HEK293 (cell line): Measurements from ENCODE around the gene ETS2.

Source experiments
- CTCF ChIA-PET: fragments of 350-600 bp; formaldehyde crosslinking; extraction: SDS; loops from one replicate; lab custom pipeline; 2021; ENCODE audit warnings: antibody characterized with exemption; lab: Yijun Ruan, JAX
- POLR2A ChIA-PET: fragments of 300-600 bp; formaldehyde crosslinking; extraction: SDS; loops from one replicate; lab custom pipeline; 2020; ENCODE audit warnings: antibody characterized with exemption, inconsistent platforms; lab: Yijun Ruan, JAX
- H3K27ac ChIP-seq: fragments of 200-500 bp; sonication (Bioruptor generic); 2 replicates; pipeline ENCODE4 v1.5.1; 2014; ENCODE audit warnings: low read depth, low read length, control low read depth, inconsistent platforms; ENCODE audit errors: extremely low read depth
- H3K36me3 ChIP-seq, 2 experiments: fragments of 200-500 bp in 1 of 2; sonication (Bioruptor generic) in 1 of 2; 1 replicate in 1 of 2; 2 replicates in 1 of 2; pipeline ENCODE4 v1.5.1; 2014 to 2017; ENCODE audit warnings: inconsistent platforms in 2 of 2, low read length in 2 of 2; ENCODE audit not compliant: control insufficient read depth in 2 of 2, insufficient read depth in 1 of 2
- H3K4me1 ChIP-seq: fragments of 200-500 bp; sonication (Bioruptor generic); 2 replicates; pipeline ENCODE4 v1.5.1; 2014; ENCODE audit warnings: mild to moderate bottlenecking, low read length, inconsistent platforms; ENCODE audit not compliant: control insufficient read depth, insufficient read depth
- H3K4me3 ChIP-seq: 2 replicates; pipeline ENCODE4 v1.5.1; 2011; ENCODE audit warnings: low read depth, mild to moderate bottlenecking, control low read depth, low read length, moderate library complexity
- H3K9me3 ChIP-seq: fragments of 200-500 bp; sonication (Bioruptor generic); 2 replicates; pipeline ENCODE4 v1.5.1; 2014; ENCODE audit warnings: low read depth, low read length, inconsistent platforms; ENCODE audit not compliant: control insufficient read depth, insufficient read depth
- IKZF3 ChIP-seq: fragments of 450-650 bp; IDR thresholded peaks from 2 replicates; pipeline ENCODE4 v1.5.0; 2018; ENCODE audit warnings: missing biosample characterization, mild to moderate bottlenecking, missing genetic modification characterization, moderate library complexity
- SCRT2 ChIP-seq: fragments of 450-650 bp; formaldehyde crosslinking; IDR thresholded peaks from 2 replicates; pipeline ENCODE4 v1.5.1; 2016; ENCODE audit warnings: missing biosample characterization, missing genetic modification characterization
- ZBTB8A ChIP-seq: fragments of 450-650 bp; formaldehyde crosslinking; IDR thresholded peaks from 2 replicates; pipeline ENCODE4 v1.5.1; 2016; ENCODE audit warnings: missing biosample characterization, missing genetic modification characterization
- ZNF112 ChIP-seq: fragments of 450-650 bp; formaldehyde crosslinking; IDR thresholded peaks from 2 replicates; pipeline ENCODE4 v1.5.0; 2017; ENCODE audit warnings: missing biosample characterization, missing genetic modification characterization
- ZNF133 ChIP-seq: fragments of 450-650 bp; formaldehyde crosslinking; IDR thresholded peaks from 2 replicates; pipeline ENCODE4 v1.5.1; 2016; ENCODE audit warnings: missing biosample characterization, missing genetic modification characterization
- ZNF155 ChIP-seq: fragments of 450-650 bp; formaldehyde crosslinking; IDR thresholded peaks from 2 replicates; pipeline ENCODE4 v1.5.1; 2016; ENCODE audit warnings: missing biosample characterization, missing genetic modification characterization
- ZNF174 ChIP-seq: fragments of 450-650 bp; formaldehyde crosslinking; IDR thresholded peaks from 2 replicates; pipeline ENCODE4 v1.5.0; 2017; ENCODE audit warnings: missing biosample characterization, mild to moderate bottlenecking, missing genetic modification characterization
- ZNF221 ChIP-seq: fragments of 450-650 bp; formaldehyde crosslinking; IDR thresholded peaks from 2 replicates; pipeline ENCODE4 v1.5.1; 2017; ENCODE audit warnings: missing biosample characterization, missing genetic modification characterization, borderline replicate concordance
- ZNF248 ChIP-seq: fragments of 450-650 bp; formaldehyde crosslinking; IDR thresholded peaks from 2 replicates; pipeline ENCODE4 v1.5.1; 2017; ENCODE audit warnings: missing biosample characterization, missing genetic modification characterization
- ZNF274 ChIP-seq, 2 experiments: fragments of 200-500 bp in 1 of 2; fragments of 450-650 bp in 1 of 2; sonication (Bioruptor generic) in 1 of 2; formaldehyde crosslinking in 1 of 2; IDR thresholded peaks; 2 replicates each; pipeline versions ENCODE4 v1.5.1 to v1.6.1; 2014 to 2016; ENCODE audit warnings: borderline replicate concordance in 1 of 2, inconsistent platforms in 1 of 2, low read length in 1 of 2, missing biosample characterization in 1 of 2, missing genetic modification characterization in 1 of 2
- ZNF324 ChIP-seq: fragments of 450-650 bp; formaldehyde crosslinking; IDR thresholded peaks from 2 replicates; pipeline ENCODE4 v1.5.1; 2016; ENCODE audit warnings: missing biosample characterization, missing genetic modification characterization
- ZNF335 ChIP-seq: fragments of 450-650 bp; formaldehyde crosslinking; conservative IDR thresholded peaks from 2 replicates; pipeline ENCODE4 v1.5.1; 2016; ENCODE audit warnings: missing biosample characterization, missing genetic modification characterization
- ZNF404 ChIP-seq: fragments of 450-650 bp; formaldehyde crosslinking; IDR thresholded peaks from 2 replicates; pipeline ENCODE4 v1.5.1; 2017; ENCODE audit warnings: missing biosample characterization, missing genetic modification characterization
- ZNF416 ChIP-seq: fragments of 450-650 bp; formaldehyde crosslinking; IDR thresholded peaks from 2 replicates; pipeline ENCODE4 v1.5.1; 2016; ENCODE audit warnings: missing biosample characterization, missing genetic modification characterization
- ZNF530 ChIP-seq: fragments of 450-650 bp; formaldehyde crosslinking; IDR thresholded peaks from 2 replicates; pipeline ENCODE4 v1.5.1; 2016; ENCODE audit warnings: low read depth, missing biosample characterization, missing genetic modification characterization
- ZNF558 ChIP-seq: fragments of 450-650 bp; formaldehyde crosslinking; IDR thresholded peaks from 2 replicates; pipeline ENCODE4 v1.5.1; 2016; ENCODE audit warnings: missing biosample characterization, missing genetic modification characterization
- TF ChIP-seq, protein P1 (sequence below): fragments of 450-650 bp; formaldehyde crosslinking; IDR thresholded peaks from 2 replicates; pipeline ENCODE4 v1.5.1; 2016; ENCODE audit warnings: missing biosample characterization, missing genetic modification characterization
- TF ChIP-seq, protein P2 (sequence below): fragments of 450-650 bp; formaldehyde crosslinking; IDR thresholded peaks from 2 replicates; pipeline ENCODE4 v1.5.1; 2017; ENCODE audit warnings: missing biosample characterization, missing genetic modification characterization
- TF ChIP-seq, protein P3 (sequence below): fragments of 450-650 bp; formaldehyde crosslinking; IDR thresholded peaks from 2 replicates; pipeline ENCODE4 v1.5.1; 2017; ENCODE audit warnings: missing biosample characterization, missing genetic modification characterization
- TF ChIP-seq, protein P4 (sequence below): fragments of 450-650 bp; formaldehyde crosslinking; IDR thresholded peaks from 2 replicates; pipeline ENCODE4 v1.5.1; 2016; ENCODE audit warnings: missing biosample characterization, missing genetic modification characterization
- TF ChIP-seq, protein P5 (sequence below): fragments of 450-650 bp; formaldehyde crosslinking; IDR thresholded peaks from 2 replicates; pipeline ENCODE4 v1.5.1; 2016; ENCODE audit warnings: missing biosample characterization, missing genetic modification characterization

ETS2 gene

DNA sequence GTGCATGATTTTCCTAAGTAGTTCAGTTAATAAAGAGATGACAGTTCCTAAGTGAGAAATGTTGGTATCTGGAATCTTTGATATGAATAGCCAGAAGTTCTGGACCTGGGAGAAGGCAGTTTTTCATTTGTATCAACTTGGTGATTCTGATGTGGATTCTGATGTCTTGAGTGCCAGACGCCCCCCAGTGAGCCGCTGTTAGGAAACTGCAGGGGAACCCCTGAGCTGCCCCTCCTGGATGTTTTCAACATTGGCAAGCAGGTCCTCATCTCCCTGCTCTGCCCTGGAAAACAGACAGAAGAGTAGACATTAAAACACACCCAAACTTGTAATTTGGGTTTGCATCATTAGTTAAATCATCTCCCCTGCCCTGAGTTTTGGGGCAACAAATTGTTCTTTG is 7.4 kb downstream of the ETS2 start (continued):
- TF ChIP-seq, protein P1, sequence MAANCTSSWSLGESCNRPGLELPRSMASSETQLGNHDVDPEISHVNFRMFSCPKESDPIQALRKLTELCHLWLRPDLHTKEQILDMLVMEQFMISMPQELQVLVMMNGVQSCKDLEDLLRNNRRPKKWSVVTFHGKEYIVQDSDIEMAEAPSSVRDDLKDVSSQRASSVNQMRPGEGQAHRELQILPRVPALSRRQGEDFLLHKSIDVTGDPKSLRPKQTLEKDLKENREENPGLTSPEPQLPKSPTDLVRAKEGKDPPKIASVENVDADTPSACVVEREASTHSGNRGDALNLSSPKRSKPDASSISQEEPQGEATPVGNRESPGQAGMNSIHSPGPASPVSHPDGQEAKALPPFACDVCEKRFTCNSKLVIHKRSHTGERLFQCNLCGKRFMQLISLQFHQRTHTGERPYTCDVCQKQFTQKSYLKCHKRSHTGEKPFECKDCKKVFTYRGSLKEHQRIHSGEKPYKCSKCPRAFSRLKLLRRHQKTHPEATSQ (tag by site-specific recombination) = no peak

DNA sequence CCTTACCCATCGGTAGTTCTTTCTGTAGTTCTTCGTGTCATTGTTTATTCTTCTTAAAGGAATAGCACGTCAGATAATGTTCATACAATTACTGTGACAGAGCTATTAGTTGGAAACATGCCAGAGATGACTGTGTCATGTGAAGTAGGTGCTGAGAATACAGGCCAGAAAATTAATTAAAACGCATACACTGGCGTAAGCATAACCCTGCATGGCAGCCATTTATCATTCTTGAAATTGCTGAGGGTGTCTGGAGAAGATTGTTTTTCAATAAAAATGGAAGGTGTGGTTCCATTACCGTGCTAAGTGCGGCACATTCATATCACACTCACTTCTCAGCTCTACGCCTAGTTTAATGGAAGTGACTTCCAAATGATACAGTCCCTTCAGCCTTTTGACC is 7.8 kb downstream of the ETS2 start:
- H3K36me3 ChIP-seq = peaks cover 33 to 81% of the 10 kb centered on the region in 2 experiments
- POLR2A ChIA-PET = no interaction called here
- CTCF ChIA-PET = no interaction called here
- H3K27ac ChIP-seq = no peak overlapping the region
- H3K4me1 ChIP-seq = no peaks in the 10 kb centered on the region
- no peak for TF ChIP-seq ZNF416 (tag by site-specific recombination)
- no peak for TF ChIP-seq ZBTB8A (tag by site-specific recombination)
- TF ChIP-seq ZNF221 (tag by site-specific recombination) = no peak
- TF ChIP-seq ZNF324 = no peak
- TF ChIP-seq ZNF530 = no peak
- TF ChIP-seq SCRT2 (tag by site-specific recombination) = no peak
- TF ChIP-seq ZNF404 (tag by site-specific recombination) = no peak
- TF ChIP-seq, protein P2, sequence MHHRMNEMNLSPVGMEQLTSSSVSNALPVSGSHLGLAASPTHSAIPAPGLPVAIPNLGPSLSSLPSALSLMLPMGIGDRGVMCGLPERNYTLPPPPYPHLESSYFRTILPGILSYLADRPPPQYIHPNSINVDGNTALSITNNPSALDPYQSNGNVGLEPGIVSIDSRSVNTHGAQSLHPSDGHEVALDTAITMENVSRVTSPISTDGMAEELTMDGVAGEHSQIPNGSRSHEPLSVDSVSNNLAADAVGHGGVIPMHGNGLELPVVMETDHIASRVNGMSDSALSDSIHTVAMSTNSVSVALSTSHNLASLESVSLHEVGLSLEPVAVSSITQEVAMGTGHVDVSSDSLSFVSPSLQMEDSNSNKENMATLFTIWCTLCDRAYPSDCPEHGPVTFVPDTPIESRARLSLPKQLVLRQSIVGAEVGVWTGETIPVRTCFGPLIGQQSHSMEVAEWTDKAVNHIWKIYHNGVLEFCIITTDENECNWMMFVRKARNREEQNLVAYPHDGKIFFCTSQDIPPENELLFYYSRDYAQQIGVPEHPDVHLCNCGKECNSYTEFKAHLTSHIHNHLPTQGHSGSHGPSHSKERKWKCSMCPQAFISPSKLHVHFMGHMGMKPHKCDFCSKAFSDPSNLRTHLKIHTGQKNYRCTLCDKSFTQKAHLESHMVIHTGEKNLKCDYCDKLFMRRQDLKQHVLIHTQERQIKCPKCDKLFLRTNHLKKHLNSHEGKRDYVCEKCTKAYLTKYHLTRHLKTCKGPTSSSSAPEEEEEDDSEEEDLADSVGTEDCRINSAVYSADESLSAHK (tag by site-specific recombination) = no peak
- TF ChIP-seq, protein P3, sequence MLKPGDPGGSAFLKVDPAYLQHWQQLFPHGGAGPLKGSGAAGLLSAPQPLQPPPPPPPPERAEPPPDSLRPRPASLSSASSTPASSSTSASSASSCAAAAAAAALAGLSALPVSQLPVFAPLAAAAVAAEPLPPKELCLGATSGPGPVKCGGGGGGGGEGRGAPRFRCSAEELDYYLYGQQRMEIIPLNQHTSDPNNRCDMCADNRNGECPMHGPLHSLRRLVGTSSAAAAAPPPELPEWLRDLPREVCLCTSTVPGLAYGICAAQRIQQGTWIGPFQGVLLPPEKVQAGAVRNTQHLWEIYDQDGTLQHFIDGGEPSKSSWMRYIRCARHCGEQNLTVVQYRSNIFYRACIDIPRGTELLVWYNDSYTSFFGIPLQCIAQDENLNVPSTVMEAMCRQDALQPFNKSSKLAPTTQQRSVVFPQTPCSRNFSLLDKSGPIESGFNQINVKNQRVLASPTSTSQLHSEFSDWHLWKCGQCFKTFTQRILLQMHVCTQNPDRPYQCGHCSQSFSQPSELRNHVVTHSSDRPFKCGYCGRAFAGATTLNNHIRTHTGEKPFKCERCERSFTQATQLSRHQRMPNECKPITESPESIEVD (tag by site-specific recombination) = no peak
- no peak for TF ChIP-seq ZNF335
- TF ChIP-seq ZNF112 (tag by site-specific recombination) = no peak
- no peak for TF ChIP-seq ZNF274 (IDR thresholded peaks at IDR 0.05; ENCODE audit: low read length)
- TF ChIP-seq ZNF274 (tag by site-specific recombination; IDR thresholded peaks at IDR 0.05; ENCODE audit: borderline replicate concordance) = no peak
- TF ChIP-seq, protein P4, sequence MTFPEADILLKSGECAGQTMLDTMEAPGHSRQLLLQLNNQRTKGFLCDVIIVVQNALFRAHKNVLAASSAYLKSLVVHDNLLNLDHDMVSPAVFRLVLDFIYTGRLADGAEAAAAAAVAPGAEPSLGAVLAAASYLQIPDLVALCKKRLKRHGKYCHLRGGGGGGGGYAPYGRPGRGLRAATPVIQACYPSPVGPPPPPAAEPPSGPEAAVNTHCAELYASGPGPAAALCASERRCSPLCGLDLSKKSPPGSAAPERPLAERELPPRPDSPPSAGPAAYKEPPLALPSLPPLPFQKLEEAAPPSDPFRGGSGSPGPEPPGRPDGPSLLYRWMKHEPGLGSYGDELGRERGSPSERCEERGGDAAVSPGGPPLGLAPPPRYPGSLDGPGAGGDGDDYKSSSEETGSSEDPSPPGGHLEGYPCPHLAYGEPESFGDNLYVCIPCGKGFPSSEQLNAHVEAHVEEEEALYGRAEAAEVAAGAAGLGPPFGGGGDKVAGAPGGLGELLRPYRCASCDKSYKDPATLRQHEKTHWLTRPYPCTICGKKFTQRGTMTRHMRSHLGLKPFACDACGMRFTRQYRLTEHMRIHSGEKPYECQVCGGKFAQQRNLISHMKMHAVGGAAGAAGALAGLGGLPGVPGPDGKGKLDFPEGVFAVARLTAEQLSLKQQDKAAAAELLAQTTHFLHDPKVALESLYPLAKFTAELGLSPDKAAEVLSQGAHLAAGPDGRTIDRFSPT = no peak
- TF ChIP-seq ZNF558 (tag by site-specific recombination) = no peak
- no peak for TF ChIP-seq ZNF133 (tag by site-specific recombination)
- TF ChIP-seq ZNF248 = no peak
- TF ChIP-seq ZNF155 = no peak
- TF ChIP-seq IKZF3 = no peak
- no peak for TF ChIP-seq ZNF174 (tag by site-specific recombination)
- TF ChIP-seq, protein P5, sequence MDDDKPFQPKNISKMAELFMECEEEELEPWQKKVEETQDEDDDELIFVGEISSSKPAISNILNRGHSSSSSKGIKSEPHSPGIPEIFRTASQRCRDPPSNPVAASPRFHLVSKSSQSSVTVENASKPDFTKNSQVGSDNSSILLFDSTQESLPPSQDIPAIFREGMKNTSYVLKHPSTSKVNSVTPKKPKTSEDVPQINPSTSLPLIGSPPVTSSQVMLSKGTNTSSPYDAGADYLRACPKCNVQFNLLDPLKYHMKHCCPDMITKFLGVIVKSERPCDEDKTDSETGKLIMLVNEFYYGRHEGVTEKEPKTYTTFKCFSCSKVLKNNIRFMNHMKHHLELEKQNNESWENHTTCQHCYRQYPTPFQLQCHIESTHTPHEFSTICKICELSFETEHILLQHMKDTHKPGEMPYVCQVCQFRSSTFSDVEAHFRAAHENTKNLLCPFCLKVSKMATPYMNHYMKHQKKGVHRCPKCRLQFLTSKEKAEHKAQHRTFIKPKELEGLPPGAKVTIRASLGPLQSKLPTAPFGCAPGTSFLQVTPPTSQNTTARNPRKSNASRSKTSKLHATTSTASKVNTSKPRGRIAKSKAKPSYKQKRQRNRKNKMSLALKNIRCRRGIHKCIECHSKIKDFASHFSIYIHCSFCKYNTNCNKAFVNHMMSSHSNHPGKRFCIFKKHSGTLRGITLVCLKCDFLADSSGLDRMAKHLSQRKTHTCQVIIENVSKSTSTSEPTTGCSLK (tag by site-specific recombination) = no peak
- H3K4me3 ChIP-seq = no peak overlapping the region
- no peaks in the 10 kb centered on the region for H3K9me3 ChIP-seq
